Esophagus squamous epithelium (tissue), 5 donors: ENCODE measurements around the gene ANKRD23. TPM values are rescaled to one million over a fixed set of nuclear protein-coding genes. Genes with fewer than 3 reads are reported as not detected.

ENCODE experiments used
- DNase-seq: peaks from one replicate; lab custom pipeline; 2025; lab: John Stamatoyannopoulos, UW
- H3K27ac ChIP-seq, 4 donors: fragments of 200-600 bp; sonication (generic); one replicate each; pipeline ENCODE4 v1.5.1; 2016 to 2019; ENCODE audit warnings: mild to moderate bottlenecking in 1 of 4
- H3K27me3 ChIP-seq, 4 donors: fragments of 200-600 bp; sonication (generic); 1 replicate in 3 of 4; 2 replicates in 1 of 4; pipeline versions ENCODE4 v1.5.1 to v1.6.0; 2017 to 2021; ENCODE audit warnings: antibody characterized with exemption in 1 of 4
- H3K36me3 ChIP-seq, 3 donors: fragments of 200-600 bp; sonication (generic); one replicate each; pipeline ENCODE4 v1.5.1; 2016 to 2019
- H3K4me1 ChIP-seq, 3 donors: fragments of 200-600 bp; sonication (generic); one replicate each; pipeline ENCODE4 v1.5.1; 2017 to 2019
- H3K4me3 ChIP-seq, 4 donors: fragments of 200-600 bp; sonication (generic); 1 replicate in 3 of 4; 2 replicates in 1 of 4; pipeline ENCODE4 v1.5.1; 2016 to 2019; ENCODE audit warnings: mild to moderate bottlenecking in 2 of 4, moderate library complexity in 1 of 4
- H3K9me3 ChIP-seq, 3 donors: fragments of 200-600 bp; sonication (generic); one replicate each; pipeline ENCODE4 v1.5.1; 2016 to 2019
- POLR2A ChIP-seq, 4 donors: fragments of 450-650 bp; IDR thresholded peaks; one replicate each; pipeline ENCODE4 v1.6.1; 2017; ENCODE audit warnings: antibody characterized with exemption in 4 of 4, mild to moderate bottlenecking in 4 of 4, moderate library complexity in 3 of 4
- WGBS, 2 donors: methylation state at CpG; one replicate each; pipeline ENCODE4 v1.1.5; 2018; 5-methylcytosine and 5-hydroxymethylcytosine counted together
- intact Hi-C: fragments of 100-400 bp; cut with DNase I; formaldehyde crosslinking; loops from one replicate; pipeline ENCODE4 v1.15.0; 2022
- total RNA-seq, 4 donors: library from RNA; depleted of rRNA; stranded (reverse); fragments of >200 nt; gene quantifications; one replicate each; pipeline ENCODE4 v1.1.0, GENCODE V29; 2016
- TF ChIP-seq, protein P1 (sequence below), 6 experiments: fragments of 450-650 bp in 4 of 6; fragments of 200-600 bp in 2 of 6; sonication (generic) in 2 of 6; IDR thresholded peaks; one replicate each; pipeline ENCODE4 v1.5.1; 2016 to 2019; ENCODE audit warnings: antibody characterized with exemption in 6 of 6, mild to moderate bottlenecking in 4 of 6, moderate library complexity in 4 of 6
- donor health status: DM: yes; HTN: yes; CAD: no.

The ANKRD23 gene
- total RNA-seq, 4 donors from 2014 or later = 1.00 to 3.4 (median 2.1) TPM

DNA sequence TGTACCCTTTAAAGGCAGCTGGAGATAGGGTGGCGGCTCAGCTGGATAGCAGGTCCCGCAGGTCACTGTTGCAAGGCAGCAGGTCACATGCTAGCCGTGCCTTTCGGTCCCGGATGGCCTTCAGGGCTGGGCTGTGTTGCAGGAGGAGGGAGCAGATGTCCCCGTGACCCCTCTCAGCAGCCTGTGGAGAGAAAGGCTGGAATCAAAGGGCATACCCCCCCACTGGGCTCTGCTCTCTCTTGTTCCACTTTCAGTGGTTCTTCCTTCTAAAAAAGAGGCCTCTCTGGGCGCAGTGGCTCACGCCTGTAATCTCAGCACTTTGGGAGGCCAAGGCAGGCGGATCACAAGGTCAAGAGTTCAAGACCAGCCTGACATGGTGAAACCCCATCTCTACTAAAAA lies 4.4 kb upstream of the ANKRD23 start:
- no peaks in the 10 kb centered on the region for H3K27me3 ChIP-seq
- no peaks in the 10 kb centered on the region for H3K4me1 ChIP-seq
- intact Hi-C loops = no loop called here
- H3K36me3 ChIP-seq = peaks cover 2 to 71% (median 21%) of the 10 kb centered on the region in 3 donors
- no peaks in the 10 kb centered on the region for H3K9me3 ChIP-seq
- WGBS, 2 donors = 93 to 95% methylated on average over 4 to 8 of the region's 9 CpGs
- no peak for TF ChIP-seq POLR2A (IDR thresholded peaks at IDR 0.05)
- TF ChIP-seq, protein P1, sequence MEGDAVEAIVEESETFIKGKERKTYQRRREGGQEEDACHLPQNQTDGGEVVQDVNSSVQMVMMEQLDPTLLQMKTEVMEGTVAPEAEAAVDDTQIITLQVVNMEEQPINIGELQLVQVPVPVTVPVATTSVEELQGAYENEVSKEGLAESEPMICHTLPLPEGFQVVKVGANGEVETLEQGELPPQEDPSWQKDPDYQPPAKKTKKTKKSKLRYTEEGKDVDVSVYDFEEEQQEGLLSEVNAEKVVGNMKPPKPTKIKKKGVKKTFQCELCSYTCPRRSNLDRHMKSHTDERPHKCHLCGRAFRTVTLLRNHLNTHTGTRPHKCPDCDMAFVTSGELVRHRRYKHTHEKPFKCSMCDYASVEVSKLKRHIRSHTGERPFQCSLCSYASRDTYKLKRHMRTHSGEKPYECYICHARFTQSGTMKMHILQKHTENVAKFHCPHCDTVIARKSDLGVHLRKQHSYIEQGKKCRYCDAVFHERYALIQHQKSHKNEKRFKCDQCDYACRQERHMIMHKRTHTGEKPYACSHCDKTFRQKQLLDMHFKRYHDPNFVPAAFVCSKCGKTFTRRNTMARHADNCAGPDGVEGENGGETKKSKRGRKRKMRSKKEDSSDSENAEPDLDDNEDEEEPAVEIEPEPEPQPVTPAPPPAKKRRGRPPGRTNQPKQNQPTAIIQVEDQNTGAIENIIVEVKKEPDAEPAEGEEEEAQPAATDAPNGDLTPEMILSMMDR (IDR thresholded peaks at IDR 0.05) = no peak
- DNase-seq = no peak
- H3K4me3 ChIP-seq = no peak overlapping the region
- H3K27ac ChIP-seq = no peak overlapping the region

DNA sequence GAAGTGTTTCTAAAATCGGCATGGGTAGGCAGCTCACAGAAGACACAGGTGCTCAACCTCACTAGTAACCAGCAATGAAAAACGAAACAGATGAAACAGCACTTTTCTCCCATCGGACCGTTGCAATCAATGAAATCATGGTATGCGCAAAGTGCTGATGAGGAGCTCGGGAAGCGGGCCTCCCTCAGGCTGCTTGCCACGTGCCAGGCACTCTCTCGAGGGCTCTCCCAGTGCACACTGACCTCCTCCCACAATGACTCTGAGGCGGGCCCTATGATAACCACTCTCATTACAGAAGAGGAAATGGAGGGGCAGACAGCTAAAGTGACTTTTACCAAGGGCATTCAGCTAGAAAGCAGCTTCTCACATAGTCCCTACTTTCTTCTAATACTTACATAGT lies 3.8 kb upstream of the ANKRD23 start:
- H3K4me3 ChIP-seq = no peak overlapping the region
- peaks cover 0 to 64% (median 21%) of the 10 kb centered on the region in 3 donors for H3K36me3 ChIP-seq
- no peak for DNase-seq
- intact Hi-C loops = no loop called here
- TF ChIP-seq POLR2A (IDR thresholded peaks at IDR 0.05) = no peak
- TF ChIP-seq, protein P1 (IDR thresholded peaks at IDR 0.05) = no peak
- no peaks in the 10 kb centered on the region for H3K27me3 ChIP-seq
- no peak overlapping the region for H3K27ac ChIP-seq
- H3K9me3 ChIP-seq = no peaks in the 10 kb centered on the region
- H3K4me1 ChIP-seq = no peaks in the 10 kb centered on the region
- WGBS, 2 donors = 71 to 81% methylated on average over 10 of the region's 10 CpGs

DNA sequence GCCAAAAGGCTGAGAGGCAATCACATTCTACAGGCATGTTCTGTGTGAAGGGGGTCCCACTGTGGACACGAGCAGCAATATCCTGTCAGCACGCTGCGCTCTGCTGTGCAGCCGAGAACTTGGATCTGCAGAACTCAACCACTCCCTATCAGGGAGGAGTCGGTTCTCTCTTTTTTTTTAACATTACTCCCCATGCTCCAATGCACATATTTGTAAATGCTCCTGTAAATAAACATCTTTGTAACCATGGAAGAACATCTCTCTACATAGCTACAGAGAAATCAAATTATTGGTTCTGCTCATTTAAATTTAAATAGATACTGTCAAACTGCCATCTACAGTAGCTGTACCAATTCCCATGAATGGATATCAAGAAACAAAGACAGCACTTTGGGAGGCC lies 3.0 kb upstream of the ANKRD23 start:
- no peak overlapping the region for H3K4me3 ChIP-seq
- no peaks in the 10 kb centered on the region for H3K4me1 ChIP-seq
- no peaks in the 10 kb centered on the region for H3K9me3 ChIP-seq
- H3K27me3 ChIP-seq = no peaks in the 10 kb centered on the region
- peaks cover 0 to 57% (median 21%) of the 10 kb centered on the region in 3 donors for H3K36me3 ChIP-seq
- 94 to 99% methylated on average over 5 of the region's 5 CpGs for WGBS, 2 donors
- no peak for TF ChIP-seq POLR2A (IDR thresholded peaks at IDR 0.05)
- TF ChIP-seq, protein P1 (IDR thresholded peaks at IDR 0.05) = no peak
- H3K27ac ChIP-seq = no peak overlapping the region
- no peak for DNase-seq
- intact Hi-C loops = no loop called here

DNA sequence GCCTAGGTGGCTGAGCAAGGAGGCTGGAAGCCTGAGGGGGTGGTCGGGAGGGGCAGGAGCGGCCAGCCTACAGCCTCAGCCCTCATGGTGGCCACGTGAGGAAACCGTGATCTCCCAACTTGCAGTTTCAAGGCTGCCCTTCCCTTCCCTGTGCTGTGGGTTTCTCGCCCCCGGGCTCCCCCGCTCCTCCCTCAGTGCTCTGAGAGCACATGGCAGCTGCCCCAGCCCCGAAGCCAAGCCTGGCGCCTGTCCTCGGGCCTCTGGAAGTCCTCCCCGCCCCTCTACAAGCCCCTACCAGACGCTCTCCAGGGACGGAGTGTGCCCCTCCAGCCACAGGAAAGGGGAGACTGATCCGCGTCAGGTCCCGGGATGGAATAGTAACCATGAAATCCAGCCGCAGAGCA lies 586 bp upstream of the ANKRD23 start:
- Histone ChIP-seq H3K27ac (no peak overlapping the region), H3K9me3 (no peaks in the 10 kb centered on the region), H3K4me3 (no peak overlapping the region), H3K36me3 (peaks cover 0 to 48% (median 11%) of the 10 kb centered on the region in 3 donors), H3K4me1 (peaks cover 0 to 5% (median 0%) of the 10 kb centered on the region in 3 donors), H3K27me3 (no peaks in the 10 kb centered on the region)
- 80 to 89% methylated on average over 2 to 13 of the region's 17 CpGs for WGBS, 2 donors
- TF ChIP-seq, protein P1 (IDR thresholded peaks at IDR 0.05) = no peak
- TF ChIP-seq POLR2A (IDR thresholded peaks at IDR 0.05) = no peak
- intact Hi-C loops = no loop called here
- no peak for DNase-seq

DNA sequence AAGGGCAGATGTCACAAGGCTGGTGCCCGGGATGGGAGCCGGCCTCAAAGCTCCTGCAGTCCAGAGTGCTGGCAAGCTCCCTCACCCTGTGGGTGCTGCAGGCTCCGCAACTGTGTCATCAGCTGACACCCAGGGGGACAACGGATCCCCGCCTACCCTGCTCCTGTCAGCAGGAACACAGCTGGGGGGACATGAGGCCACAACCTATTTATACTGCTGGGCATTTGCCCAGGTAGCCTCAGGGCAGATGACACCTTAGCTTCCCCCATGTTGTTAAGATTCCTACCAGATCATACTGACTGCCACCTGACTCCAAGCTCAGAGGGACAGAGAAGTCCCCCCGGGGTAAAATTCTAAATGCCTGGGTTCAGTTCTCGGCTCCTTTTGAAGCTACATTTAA lies 1.2 kb downstream of the ANKRD23 start:
- no peak for DNase-seq
- Histone ChIP-seq H3K27me3 (no peaks in the 10 kb centered on the region), H3K4me3 (no peak overlapping the region), H3K27ac (no peak overlapping the region), H3K9me3 (no peaks in the 10 kb centered on the region), H3K36me3 (peaks cover 0 to 48% (median 0%) of the 10 kb centered on the region in 3 donors), H3K4me1 (peaks cover 0 to 13% (median 0%) of the 10 kb centered on the region in 3 donors)
- 88% methylated on average over 5 of the region's 7 CpGs; no CpG with 5 or more reads in 1 of the 2 donors for WGBS, 2 donors
- intact Hi-C loops = no loop called here
- TF ChIP-seq POLR2A (IDR thresholded peaks at IDR 0.05) = no peak
- TF ChIP-seq, protein P1 (IDR thresholded peaks at IDR 0.05) = no peak
